Muscle layer of duodenum (tissue), 2 donors: ENCODE data around the gene SLC2A2.

ENCODE experiments used
- H3K27ac ChIP-seq: one replicate; pipeline ENCODE4 v1.7.0; 2013; ENCODE audit warnings: mild to moderate bottlenecking, low read length
- H3K27me3 ChIP-seq: one replicate; pipeline ENCODE4 v1.7.0; 2013; ENCODE audit warnings: low read depth, mild to moderate bottlenecking, control low read depth, low read length
- H3K36me3 ChIP-seq, 2 donors: one replicate each; pipeline ENCODE4 v1.7.0; 2013; ENCODE audit warnings: low read length in 2 of 2, control low read depth in 1 of 2, mild to moderate bottlenecking in 1 of 2; ENCODE audit not compliant: insufficient read depth in 2 of 2, control insufficient read depth in 1 of 2
- H3K4me1 ChIP-seq, 2 donors: one replicate each; pipeline ENCODE4 v1.7.0; 2013; ENCODE audit warnings: low read length in 2 of 2, mild to moderate bottlenecking in 2 of 2, control low read depth in 1 of 2, moderate library complexity in 1 of 2; ENCODE audit not compliant: insufficient read depth in 2 of 2, control insufficient read depth in 1 of 2
- H3K4me3 ChIP-seq, 2 donors: one replicate each; pipeline ENCODE4 v1.7.0; 2013; ENCODE audit warnings: low read length in 2 of 2, low read depth in 1 of 2, mild to moderate bottlenecking in 1 of 2
- H3K9me3 ChIP-seq, 2 donors: one replicate each; pipeline ENCODE4 v1.7.0; 2013; ENCODE audit warnings: low read length in 2 of 2, control low read depth in 1 of 2, mild to moderate bottlenecking in 1 of 2; ENCODE audit not compliant: control insufficient read depth in 1 of 2
- donor health status: healthy.

SLC2A2 gene

GRCh38 chr3:171026597-171027293 is at the start of gene SLC2A2:
Gene SLC2A2, minus strand, starts transcription at chr3:171026720. Its CDS starts 50 bp downstream, at chr3:171026670.
- no peaks in the 10 kb centered on the region for H3K27me3 ChIP-seq
- H3K9me3 ChIP-seq: no peaks in the 10 kb centered on the region
- peak within 1 kb of the TSS; percentile 6 for H3K27ac ChIP-seq
- H3K36me3 ChIP-seq: no peaks in the 10 kb centered on the region
- H3K4me1 ChIP-seq: peaks cover 0 to 3% of the 10 kb centered on the region in 2 donors
- H3K4me3 ChIP-seq: no peak within 1 kb of the TSS

GRCh38 chr3:171072432-171072831 is 45.9 kb upstream of the SLC2A2 start:
- Histone ChIP-seq H3K4me3 (no peak overlapping the region), H3K27ac (no peak overlapping the region), H3K27me3 (no peaks in the 10 kb centered on the region), H3K9me3 (no peaks in the 10 kb centered on the region), H3K4me1 (no peaks in the 10 kb centered on the region), H3K36me3 (peaks cover 3 to 21% of the 10 kb centered on the region in 2 donors)

- Histone ChIP-seq H3K4me3 (no peak overlapping the region), H3K27me3 (no peaks in the 10 kb centered on the region), H3K9me3 (no peaks in the 10 kb centered on the region), H3K36me3 (peaks cover 8 to 26% of the 10 kb centered on the region in 2 donors), H3K4me1 (no peaks in the 10 kb centered on the region), H3K27ac (no peak overlapping the region)
Observed at GRCh38 chr3:171068658-171069057, 42.1 kb upstream of the SLC2A2 start.

GRCh38 chr3:171066206-171066605 is 39.7 kb upstream of the SLC2A2 start:
- H3K9me3 ChIP-seq: no peaks in the 10 kb centered on the region
- H3K4me1 ChIP-seq: no peaks in the 10 kb centered on the region
- H3K27ac ChIP-seq: no peak overlapping the region
- H3K4me3 ChIP-seq: no peak overlapping the region
- H3K36me3 ChIP-seq: peaks cover 8 to 26% of the 10 kb centered on the region in 2 donors
- H3K27me3 ChIP-seq: no peaks in the 10 kb centered on the region

- peaks cover 8 to 26% of the 10 kb centered on the region in 2 donors for H3K36me3 ChIP-seq
- no peak overlapping the region for H3K27ac ChIP-seq
- no peaks in the 10 kb centered on the region for H3K27me3 ChIP-seq
- no peaks in the 10 kb centered on the region for H3K9me3 ChIP-seq
- H3K4me3 ChIP-seq: no peak overlapping the region
- H3K4me1 ChIP-seq: no peaks in the 10 kb centered on the region
Observed at GRCh38 chr3:171065732-171066131, 39.2 kb upstream of the SLC2A2 start.

- H3K27ac ChIP-seq: no peak overlapping the region
- peaks cover 8 to 19% of the 10 kb centered on the region in 2 donors for H3K36me3 ChIP-seq
- H3K4me3 ChIP-seq: no peak overlapping the region
- H3K27me3 ChIP-seq: no peaks in the 10 kb centered on the region
- no peaks in the 10 kb centered on the region for H3K4me1 ChIP-seq
- no peaks in the 10 kb centered on the region for H3K9me3 ChIP-seq
Observed at GRCh38 chr3:171064461-171064860, 37.9 kb upstream of the SLC2A2 start.

- Histone ChIP-seq H3K27me3 (no peaks in the 10 kb centered on the region), H3K27ac (no peak overlapping the region), H3K9me3 (no peaks in the 10 kb centered on the region)
Observed at GRCh38 chr3:171061749-171062148, 35.2 kb upstream of the SLC2A2 start.

GRCh38 chr3:171059978-171060377 is 33.5 kb upstream of the SLC2A2 start:
- Histone ChIP-seq H3K9me3 (no peaks in the 10 kb centered on the region), H3K36me3 (no peaks in the 10 kb centered on the region), H3K27me3 (no peaks in the 10 kb centered on the region), H3K4me1 (no peaks in the 10 kb centered on the region), H3K4me3 (no peak overlapping the region), H3K27ac (no peak overlapping the region)

More at GRCh38 chr3:171061749-171062148, 35.2 kb upstream of the SLC2A2 start:
- H3K36me3 ChIP-seq: peaks cover 8% of the 10 kb centered on the region in 2 donors
- H3K4me3 ChIP-seq: no peak overlapping the region
- no peaks in the 10 kb centered on the region for H3K4me1 ChIP-seq

- H3K36me3 ChIP-seq: no peaks in the 10 kb centered on the region
- no peak overlapping the region for H3K27ac ChIP-seq
- H3K4me1 ChIP-seq: no peaks in the 10 kb centered on the region
- H3K27me3 ChIP-seq: no peaks in the 10 kb centered on the region
- no peaks in the 10 kb centered on the region for H3K9me3 ChIP-seq
- no peak overlapping the region for H3K4me3 ChIP-seq
Observed at GRCh38 chr3:171058873-171059603, 32.5 kb upstream of the SLC2A2 start.

GRCh38 chr3:171058058-171058457 is 31.5 kb upstream of the SLC2A2 start:
- no peaks in the 10 kb centered on the region for H3K36me3 ChIP-seq
- H3K9me3 ChIP-seq: no peaks in the 10 kb centered on the region
- H3K27ac ChIP-seq: no peak overlapping the region

GRCh38 chr3:171057072-171057471 is 30.6 kb upstream of the SLC2A2 start:
- Histone ChIP-seq H3K9me3 (no peaks in the 10 kb centered on the region), H3K27ac (no peak overlapping the region), H3K27me3 (no peaks in the 10 kb centered on the region), H3K4me3 (no peak overlapping the region), H3K36me3 (no peaks in the 10 kb centered on the region), H3K4me1 (no peaks in the 10 kb centered on the region)

More at GRCh38 chr3:171058058-171058457, 31.5 kb upstream of the SLC2A2 start:
- Histone ChIP-seq H3K4me1 (no peaks in the 10 kb centered on the region), H3K27me3 (no peaks in the 10 kb centered on the region), H3K4me3 (no peak overlapping the region)
